HG03045 (cell line): ENCODE measurements around the gene TLX3.
"Not testable (repeated sequence)": the region's sequence is repeated elsewhere in the genome, so short reads cannot be mapped to it uniquely, and the experiment has no call there.

Experiments used
- ATAC-seq: cut with Tn5 transposase; IDR thresholded peaks from one replicate; pipeline ENCODE4 v1.9.1; 2021; ENCODE audit warnings: mild to moderate bottlenecking, moderate library complexity; ENCODE audit not compliant: unreplicated experiment

The TLX3 gene

DNA sequence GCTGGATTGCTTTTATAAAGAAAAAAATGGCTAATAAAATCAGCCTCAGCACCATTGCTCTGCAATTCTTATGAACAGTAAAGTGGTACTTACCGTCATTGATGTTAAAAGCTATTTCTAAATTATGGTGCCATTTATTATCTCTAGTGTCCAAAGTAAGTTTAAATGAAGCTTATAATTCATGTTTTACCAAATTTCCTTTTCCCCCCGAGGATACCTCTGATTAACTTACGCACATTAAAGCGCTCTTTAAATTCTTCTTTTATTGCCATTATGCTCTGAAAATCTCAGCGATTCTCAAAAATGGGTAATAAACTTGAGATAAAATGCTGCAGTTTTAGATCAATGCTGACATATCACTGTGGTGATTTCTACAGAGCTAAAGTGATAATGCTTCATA, 13.5 kb downstream of the TLX3 start:
- no peak for ATAC-seq

DNA sequence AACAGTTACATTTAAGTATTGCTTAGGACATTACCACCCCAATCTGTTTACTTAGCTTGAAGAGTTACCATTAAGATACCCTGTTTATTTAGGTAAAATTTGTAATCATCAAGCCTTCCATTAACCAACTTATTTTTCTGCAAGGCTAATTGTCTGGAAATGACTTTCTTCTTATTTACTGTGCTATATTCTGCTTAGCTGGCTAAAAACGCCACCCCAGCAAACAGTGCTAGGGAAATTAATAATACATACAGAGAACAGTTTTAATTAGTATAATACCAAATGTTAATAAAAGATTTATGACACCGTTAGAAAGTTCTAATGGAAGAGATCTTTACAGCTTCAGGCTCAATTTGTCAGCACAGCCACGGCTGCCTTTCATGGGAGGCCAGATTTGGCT, 14.0 kb downstream of the TLX3 start:
- ATAC-seq = no peak

DNA sequence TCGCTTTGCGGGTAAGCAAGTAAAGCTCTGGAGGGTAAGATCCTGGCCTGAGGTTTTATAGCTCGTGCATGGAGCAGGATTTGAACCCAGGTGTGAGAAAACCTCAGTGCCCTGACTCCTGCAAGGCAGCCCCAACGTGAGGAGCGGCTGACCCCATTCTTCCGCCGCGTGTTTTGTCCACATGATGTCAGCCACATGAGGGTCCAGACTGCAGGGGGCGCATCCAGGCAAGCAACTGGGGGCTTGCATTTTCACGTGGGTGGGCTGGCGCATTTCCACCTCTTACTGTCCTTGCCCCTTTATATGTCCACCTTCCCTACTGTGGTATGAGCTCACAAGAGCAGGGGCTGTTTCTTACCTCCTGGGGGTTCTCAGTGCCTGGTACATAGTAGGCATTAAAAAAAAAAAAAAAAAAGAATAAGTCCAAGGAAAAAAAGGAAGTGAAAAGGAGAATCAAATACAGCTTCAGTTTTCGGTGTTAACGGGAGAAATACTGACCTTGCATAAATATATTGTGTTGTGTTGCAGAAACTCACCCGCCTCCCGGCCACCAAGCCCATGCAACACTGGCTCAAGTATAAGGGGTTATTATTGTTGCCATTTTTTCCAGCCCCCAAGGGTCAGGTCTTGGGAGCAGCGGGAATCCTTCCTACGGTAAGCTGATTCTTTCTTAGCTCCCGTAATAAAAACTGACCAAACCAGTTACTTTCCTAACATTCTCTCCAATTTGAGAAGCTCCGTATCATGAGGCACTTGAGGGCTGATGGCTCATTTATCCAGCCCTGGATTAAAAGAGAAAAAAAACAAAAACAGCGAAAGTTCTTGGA, 15.0 kb downstream of the TLX3 start:
- ATAC-seq = no peak

GRCh38 chr5:171330021-171330420, 21.0 kb downstream of the TLX3 start:
- no peak for ATAC-seq

GRCh38 chr5:171335616-171336015, 26.6 kb downstream of the TLX3 start:
- no peak for ATAC-seq

DNA sequence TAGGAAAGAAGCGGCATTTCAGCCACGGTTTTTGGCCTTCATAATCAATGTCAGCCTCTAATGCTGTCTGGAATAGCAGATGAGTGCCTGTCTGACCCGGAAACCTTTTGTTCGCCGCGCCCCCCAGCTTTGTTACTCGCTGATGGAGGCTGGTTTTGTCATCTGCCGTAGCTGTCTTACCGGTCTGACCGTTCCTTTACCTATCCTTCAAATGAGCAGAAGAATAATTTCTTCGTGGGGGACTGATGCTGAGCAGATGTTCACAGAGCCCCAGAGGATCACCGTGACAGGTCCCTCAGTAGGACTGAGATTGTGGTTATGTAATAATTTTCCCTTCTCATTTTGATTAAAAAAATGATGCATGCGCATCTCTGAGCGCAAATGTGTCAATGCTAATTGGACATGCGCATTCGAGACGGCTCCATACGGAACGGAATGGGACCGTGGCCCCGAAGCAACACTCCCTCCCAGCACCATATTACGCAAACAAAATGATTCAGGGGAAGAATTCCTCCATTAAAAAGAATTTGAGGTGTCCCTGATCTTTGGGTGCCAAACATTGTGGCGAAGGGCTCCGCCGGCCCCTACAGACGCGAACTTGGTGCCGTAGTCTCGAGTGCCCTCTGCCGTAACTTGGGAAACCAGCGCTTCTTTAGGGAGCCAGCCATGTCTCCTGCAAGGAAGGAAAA, 27.6 kb downstream of the TLX3 start:
- ATAC-seq = no peak

- ATAC-seq = no peak
Measured at GRCh38 chr5:171337210-171337569, 28.1 kb downstream of the TLX3 start.

- ATAC-seq = no peak
Measured at GRCh38 chr5:171340042-171340441, 31.0 kb downstream of the TLX3 start.

- ATAC-seq = no peak
Measured at GRCh38 chr5:171340491-171340890, 31.4 kb downstream of the TLX3 start.

DNA sequence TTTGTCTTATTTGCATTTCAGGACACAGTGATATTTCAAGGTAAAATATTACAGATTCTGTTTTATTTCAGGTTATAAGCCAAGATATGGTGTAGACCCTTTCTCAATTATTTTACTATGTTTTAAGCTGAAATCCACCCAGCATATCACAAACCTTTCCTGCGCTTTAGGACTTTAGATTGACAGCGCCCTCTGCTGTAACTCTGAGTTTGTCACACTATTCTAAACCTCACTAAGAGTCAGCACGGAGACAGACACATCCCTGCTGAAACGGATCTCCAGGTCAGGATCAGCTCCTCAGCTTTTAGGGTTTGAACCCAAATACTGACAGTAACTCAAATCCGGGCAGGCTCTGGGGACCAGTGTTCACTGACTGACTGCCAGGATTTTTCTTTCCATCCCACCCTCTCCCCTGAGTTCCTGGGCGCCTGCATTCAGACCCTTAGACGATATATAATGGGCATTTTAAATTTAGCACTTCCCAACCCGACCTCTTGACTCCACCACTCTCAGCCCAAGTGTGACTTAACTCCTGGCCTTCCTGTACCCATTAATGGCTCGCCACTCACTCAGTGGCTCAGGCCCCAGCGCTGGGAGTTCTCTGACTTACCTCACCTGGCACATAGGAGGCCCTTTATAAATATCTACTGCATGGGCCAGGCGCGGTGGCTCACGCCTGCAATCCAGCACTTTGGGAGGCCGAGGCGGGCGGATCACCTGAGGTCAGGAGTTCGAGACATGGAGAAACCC, 33.5 kb downstream of the TLX3 start:
- no peak for ATAC-seq

GRCh38 chr5:171344936-171345608, 36.0 kb downstream of the TLX3 start:
- no peak for ATAC-seq

DNA sequence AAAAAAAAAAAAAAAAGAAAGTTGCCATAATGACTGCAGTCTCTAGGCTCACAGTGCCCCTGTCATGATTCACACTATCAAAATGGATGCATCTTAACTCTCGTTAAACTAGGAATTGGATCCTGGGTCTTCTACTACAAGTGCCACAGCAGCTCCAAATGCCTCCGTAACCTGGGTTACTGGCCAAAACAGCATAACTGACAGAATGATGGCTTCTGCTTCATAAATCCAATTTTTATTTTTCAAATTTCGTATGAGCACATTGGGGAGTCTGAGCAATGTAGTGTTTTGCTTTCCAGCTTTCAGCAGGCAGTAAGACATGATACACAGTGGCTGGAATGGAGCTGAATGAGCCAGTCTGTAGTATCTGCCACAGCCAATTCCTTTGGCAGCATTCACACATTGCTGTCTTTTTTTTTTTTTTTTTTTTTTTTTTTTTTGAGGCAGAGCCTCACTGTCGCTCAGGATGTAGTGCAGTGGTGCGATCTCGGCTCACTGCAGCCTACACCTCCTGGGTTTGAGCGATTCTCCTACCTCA, 42.6 kb downstream of the TLX3 start:
- no peak for ATAC-seq

- peak; percentile 97 for ATAC-seq
Measured at GRCh38 chr5:171355302-171355724, 46.3 kb downstream of the TLX3 start.

- ATAC-seq = no peak
Measured at GRCh38 chr5:171357843-171358242, 48.8 kb downstream of the TLX3 start.

DNA sequence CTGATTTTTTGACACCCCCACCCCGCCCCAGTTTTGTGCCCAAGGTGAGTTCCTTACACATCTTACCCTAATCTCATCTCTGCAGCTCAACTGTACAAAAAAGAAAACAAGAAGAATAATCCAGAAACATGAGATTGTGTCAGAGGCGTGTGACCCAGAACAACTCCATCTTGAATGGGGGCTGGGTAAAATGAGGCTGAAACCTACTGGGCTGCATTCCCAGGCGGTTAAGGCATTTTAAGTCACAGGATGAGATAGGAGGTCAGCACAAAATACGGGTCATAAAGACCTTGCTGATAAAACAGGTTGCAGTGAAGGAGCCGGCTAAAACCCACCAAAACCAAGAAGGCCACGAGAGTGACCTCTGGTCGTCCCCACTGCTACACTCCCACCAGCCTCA, 52.1 kb downstream of the TLX3 start:
- ATAC-seq = not testable (repeated sequence)
